GM19035 (cell line): ENCODE data around the gene A3GALT2.

Experiments
- ATAC-seq: cut with Tn5 transposase; IDR thresholded peaks from one replicate; pipeline ENCODE4 v1.9.1; 2021; ENCODE audit not compliant: unreplicated experiment

The A3GALT2 gene

DNA sequence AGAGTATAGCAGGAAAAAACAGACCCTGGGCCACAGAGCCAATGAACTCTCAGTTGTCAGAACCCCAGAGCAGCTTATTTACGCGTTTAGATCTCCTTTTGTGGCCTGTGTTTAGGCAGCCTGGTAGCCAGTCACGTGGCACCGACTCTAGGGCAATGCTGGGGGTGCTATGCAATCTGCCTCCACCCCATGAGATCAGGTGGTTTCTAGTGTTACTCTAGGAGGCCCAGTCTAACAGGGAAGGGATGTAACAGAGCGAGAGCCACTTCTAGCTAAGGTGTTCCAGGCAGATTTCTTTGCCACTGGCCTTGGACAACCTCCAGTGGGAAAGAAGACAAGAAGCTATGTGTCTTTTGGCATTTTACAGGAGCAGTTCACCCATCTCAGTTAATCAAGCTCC, 12.0 kb upstream of the A3GALT2 start:
- ATAC-seq: no peak

DNA sequence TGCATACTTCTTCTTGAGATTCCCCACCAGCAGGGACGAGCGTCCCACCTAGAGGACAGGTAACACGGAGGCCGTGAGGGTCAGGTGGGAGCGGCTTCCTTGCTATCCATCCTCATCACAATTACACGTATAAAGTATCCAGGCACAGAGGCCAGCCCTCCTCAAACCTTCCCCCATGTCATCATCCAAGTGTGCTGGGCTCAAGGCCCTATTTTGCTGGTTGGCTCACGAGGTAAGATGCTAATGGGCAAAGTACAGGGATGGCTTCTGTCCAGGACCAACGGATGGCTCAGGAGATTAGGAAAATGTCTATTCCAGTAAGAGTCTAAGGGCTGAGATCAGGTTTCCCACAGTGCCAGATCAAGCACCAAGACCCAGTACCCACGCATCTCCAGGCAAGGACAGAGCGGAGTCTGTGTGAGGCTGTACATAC, 11.5 kb upstream of the A3GALT2 start:
- no peak for ATAC-seq

DNA sequence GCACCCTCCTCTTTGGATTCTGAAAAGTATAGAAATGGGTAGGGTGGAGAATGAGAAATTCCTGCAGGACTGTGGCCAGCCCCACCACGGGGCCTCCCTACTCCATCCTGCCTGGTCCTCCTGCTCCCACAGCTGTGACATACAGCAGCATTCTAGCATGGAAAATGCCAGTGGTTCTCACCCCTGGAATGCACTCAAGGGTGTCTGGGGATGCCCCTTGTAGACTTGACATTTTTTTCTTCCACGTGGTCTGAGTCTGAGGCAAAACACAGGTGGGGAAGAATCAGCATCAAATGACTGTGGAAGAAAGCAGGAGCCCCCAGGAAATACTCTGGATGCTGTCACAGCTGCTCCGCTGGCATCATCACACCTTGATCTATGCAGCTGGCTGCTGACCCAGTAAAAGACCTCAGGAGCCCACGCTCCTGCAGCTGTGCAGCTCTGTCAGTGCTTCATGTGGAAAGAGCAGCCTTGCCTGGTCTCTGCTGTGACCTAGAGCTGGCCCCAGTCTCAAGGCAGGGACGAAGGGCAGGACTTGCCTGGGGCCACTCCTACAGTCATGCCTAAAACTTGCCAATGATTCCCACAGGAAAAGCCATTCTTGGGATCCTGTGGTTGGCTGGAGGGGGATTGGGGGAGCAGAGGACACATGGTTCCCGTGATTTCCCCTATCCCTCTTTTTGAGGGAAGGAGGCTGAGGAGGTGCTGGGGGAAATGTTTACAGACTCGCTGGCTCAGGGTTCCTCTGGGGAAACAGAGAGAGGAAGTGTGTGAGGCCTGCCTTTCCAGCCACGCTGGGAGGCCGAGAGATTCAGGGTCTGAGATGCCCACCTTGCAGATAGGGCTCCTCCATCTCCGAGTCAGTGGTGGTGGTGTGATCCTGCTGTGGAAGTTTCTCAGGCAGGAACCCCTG, 10.8 kb upstream of the A3GALT2 start:
- ATAC-seq: no peak

DNA sequence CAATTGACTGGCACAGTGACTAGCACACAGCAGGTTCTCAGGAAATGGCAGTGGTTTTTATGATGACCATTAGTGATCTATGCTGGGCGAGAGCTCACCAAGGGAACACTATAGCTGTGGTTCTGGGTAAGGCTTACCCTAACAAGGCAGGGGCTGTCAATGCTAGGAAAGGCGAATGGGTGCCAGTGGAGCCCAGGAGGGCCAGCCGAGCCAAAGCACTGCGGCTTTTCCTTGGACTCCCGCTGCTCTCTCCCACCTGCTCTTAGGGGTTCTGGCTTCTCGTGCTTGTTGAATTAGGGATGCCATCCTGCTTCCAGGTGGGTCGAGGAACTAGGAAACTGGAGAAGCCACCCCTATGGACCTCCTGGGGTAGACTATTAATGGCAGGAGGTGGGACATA, 10.0 kb upstream of the A3GALT2 start:
- no peak for ATAC-seq

DNA sequence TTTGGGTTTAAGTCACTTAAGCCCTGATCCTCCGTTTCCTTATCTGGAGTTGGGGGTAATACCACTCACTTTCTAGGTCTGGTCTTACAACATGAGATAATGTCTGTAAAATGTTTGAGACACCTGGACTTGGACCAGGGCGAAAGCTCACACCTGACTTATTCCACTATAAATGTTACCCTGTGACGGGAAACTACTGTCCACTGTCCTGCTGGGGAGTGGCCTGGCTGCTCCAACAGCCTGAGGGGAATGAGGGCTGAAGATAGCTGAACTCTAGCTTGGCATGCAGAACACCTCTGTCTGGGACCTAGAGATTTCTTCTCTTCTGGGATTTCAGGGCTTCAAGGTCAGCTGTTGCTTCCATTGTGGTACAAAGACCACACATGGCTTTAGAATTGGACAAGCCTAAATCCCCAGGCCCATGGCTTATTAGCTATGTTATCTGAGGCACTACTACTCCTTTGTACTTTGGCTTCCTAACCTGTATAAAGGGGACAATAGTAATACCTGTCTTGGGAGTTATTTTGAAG, 9.5 kb upstream of the A3GALT2 start:
- no peak for ATAC-seq

DNA sequence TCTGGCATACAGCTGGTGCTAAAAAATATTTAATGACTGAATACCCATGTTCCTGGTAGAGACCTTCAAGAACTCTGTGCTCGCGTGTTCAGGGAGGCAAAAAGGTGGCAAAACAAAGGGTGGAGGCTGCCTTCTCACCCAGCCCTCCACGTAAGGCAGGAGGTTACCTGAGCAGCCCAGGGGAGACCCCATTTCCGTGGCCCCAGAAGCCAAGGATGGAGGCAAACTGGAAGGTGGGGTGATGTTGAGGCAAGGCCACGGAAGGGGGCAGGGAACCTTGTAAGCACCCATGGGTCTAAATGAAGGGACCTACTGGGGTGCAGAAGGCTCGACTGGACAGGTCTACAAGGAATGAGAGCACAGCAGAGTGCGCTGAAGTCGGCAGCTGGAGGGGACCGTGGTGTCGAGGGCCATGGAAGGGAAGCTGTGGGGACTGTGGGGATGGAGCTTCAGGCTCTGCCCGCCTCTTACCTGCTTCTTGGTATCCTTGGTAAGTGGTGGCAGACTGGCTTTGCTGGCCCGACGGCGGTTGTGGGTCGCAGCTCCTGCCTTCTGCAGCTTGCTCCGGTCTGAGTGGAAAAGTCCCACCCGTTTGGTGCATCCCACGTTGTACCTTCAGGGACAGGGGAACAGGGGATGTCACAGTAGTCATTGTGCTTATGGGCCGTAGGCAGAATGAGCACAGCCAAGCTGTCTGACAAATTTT, 8.9 kb upstream of the A3GALT2 start:
- no peak for ATAC-seq

DNA sequence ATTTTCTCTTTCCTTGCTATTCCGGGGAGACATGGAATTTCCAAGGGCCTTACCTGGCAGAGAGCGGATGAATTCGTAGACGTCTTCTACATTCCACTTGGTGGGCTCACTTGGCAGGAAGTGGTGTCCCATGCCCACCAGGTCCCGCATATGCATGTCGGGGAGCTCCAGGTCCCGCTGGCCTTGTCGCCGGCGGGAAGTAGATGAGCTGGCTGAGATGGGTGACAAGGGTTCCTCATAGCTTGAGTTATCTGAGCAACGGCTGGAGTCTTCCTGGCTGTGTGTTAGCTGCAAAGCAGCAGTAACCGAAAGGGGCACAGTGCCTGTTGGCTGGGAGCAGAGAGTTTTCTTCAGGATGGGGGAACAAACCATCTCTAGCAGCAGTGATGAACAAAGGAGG, 7.9 kb upstream of the A3GALT2 start:
- no peak for ATAC-seq

DNA sequence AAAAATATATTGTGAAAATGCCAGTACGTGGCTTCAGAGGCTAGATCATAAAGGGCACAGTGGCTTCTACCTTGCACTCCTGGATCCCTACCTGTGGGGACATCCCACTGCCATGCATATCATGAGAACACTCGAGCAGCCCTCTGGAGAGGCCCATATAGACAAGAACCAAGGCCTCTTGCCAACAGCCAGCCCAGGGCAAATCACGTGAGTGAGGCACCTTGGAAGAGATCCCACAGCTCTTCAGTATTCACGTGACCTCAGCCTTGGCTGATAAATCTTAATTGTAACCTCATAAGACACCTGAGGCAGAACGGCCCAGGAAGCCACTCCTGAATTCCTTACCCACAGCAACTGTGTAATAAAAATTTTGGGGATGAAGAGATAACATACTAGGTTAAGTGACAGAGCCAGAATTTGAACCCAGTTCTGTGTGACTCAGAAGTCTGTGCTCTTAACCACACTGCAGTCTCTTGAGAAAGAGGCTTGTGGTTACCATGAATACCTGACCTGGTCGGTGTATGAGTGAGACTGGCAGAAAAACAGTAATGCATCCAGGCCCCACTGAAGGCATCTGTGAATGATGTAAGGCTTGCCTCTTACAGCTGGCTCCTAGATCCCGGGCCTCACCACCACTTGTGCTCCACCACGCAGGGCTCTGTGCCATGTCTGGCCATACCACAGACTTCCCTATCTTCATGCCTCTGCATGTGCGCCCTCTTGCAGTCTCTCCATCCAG, 6.9 kb upstream of the A3GALT2 start:
- ATAC-seq: no peak

DNA sequence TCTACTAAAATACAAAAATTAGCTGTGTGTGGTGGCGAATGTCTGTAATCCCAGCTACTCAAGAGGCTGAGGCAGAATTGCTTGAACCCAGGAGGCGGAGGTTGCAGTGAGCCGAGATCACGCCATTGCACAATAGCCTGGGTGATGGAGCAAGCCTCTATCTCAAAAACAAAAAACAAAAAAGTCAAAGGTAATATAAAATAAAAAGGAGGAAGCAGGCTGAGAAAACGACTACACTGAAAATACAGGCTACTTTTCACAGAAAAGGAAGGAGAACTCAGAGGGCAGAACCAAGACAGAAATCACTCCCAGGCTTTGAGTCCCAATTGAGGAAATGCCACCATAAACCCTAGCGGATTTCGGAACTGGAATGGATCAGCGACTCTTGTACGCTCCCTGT, 5.9 kb upstream of the A3GALT2 start:
- no peak for ATAC-seq

DNA sequence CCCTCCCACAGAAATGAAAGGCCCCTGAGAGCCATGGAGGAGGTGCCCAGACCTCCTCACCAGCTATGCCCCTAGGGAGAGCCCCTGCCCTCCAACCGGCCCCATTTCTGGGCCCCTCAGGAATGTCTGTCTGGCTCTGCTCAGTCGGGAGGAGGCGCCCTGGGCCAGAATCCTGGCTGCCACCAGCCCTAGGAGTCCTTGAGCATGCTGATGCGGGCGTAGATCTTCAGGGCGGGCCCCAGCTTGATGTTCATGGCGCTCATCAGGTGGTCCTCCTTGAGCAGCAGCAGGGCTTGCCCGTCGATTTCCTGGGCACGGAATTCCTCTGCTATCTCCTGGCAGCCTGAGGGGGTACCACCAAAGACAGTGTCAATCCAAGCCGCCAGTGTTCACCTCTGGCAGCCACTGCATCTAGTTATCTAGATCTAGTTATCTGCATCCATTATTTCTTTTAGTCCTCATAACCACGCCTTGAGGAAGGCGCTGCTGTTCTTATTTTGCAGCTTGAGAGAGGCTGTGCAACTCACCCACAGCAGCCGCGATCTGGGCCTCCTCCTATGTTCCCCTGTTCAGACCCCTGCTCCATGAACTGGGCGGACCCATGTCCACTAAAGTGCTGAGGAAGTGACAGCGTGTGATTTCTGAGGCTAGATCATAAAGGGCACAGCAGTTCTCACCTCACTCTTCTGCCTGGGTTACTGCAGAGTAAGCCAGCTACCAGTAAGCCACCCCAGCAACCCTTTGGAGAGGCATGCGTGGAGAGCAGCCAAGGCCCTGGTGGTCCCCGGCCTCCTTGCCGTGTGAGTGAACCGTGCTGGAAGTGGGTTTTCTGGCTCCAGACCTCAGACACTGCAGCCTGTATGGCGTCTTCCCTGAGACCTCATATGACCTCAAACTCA, 4.0 kb upstream of the A3GALT2 start:
- ATAC-seq: no peak

DNA sequence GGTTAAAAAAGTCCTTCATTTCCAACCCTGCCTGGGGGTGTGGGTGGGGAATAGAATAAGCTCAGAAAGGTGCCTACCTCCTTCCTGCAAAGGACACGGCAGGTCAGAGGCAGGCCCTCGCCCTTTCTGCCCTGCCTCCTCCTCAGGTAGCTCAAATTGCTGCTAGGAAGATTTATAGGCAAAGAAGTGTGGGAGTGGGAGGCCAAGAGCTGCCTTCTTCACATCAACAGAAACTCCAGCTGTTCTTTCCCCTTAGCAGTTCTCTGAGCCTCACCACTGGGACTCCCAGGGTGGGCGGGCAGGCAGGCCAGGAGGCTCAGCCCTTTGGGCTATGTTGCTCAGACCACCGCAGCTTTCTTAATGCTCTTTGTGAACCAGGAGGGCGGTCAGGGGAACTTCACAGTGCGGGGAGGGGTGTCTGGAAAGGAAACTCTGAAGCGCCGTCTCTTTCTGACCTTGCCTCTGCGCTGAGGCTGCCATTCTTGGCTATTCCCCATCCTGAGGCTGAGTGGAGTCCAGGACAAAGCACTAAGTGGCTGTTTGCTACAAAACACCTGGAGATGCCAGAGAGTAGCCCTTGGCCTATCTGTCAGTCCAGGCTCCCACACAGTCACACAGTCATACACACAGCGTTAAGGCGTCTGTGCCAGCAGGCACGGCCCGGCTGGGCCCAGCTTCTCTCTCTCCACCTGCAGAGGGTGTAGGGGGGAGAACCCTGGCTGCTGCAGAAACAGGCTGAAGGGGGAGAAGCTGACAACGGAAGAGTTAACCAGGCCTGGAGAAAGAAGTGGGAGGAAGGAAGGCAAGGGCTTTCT, 3.0 kb upstream of the A3GALT2 start:
- no peak for ATAC-seq

DNA sequence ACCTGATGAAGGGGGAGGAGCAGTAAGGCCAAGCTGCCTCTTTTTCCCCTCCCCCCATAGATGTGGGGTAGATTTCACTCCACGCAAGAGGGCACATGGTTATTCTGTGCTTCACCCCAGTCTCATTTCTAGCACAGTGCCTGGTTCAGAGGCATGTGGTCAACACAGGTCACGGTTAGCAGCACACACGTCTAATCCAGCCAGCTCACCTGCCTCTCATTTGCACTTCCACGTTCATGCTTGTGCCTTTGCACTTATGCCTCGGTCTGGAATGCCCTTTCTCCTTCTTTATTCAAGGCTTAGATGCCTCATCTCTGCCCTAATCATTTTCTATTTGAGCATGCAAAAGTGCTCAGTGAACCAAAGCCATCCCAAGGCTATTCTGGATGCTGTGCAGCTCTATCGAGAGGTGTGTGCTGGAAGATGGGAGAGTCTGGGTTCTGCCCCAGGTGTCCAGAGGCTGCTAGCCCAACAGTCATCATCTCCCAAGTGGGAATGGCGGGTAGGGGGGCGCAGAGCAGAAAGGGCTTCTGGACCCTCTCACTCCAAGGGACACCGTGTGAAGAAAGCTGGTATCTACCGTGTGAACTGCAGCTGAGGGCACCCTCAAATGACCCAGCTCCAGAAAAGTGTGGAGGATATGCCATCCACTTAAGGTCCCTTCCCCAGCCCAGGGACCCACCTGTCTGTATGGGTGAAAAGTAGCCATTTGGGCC, 2.1 kb upstream of the A3GALT2 start:
- ATAC-seq: no peak

DNA sequence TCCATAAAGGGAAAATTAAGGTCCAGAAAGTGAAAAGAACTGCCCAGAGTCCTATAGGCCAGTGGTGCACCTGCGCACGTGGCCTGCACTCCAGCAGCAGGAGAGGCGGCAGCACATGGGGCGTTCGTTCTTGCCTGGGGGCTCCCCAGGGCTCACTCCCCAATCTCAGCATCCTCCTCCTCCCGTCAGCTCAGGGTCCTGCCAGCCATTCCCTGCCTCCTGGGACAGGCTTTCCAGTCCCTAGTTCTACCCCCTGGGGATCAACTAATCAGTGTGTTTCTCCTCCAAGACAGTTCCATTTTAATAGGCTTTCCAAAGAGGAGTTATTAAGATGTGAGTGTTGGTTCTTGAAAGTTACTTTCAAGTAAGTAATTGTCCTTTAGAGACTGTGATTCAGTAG, 1.2 kb upstream of the A3GALT2 start:
- ATAC-seq: no peak

DNA sequence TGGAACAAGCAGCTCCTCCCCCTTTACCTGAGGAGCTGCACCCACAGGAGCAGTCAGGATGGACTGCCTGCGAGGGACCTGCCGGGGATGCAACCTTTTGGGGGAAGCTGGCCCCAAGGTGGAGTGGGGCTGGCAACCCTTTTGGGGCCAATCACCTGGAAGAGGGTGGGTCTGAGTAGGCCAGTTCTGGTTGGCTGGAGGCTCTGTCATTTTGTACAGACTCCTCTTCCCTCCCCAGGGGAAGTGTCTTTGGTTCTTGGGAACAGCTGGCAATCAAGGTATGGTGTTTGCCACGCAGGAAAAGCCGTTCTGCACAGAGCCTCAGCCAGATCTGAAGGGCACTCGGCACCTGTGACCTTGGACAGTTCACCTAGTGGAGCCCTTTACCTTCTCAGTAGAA, 280 bp upstream of the A3GALT2 start:
- ATAC-seq: no peak

DNA sequence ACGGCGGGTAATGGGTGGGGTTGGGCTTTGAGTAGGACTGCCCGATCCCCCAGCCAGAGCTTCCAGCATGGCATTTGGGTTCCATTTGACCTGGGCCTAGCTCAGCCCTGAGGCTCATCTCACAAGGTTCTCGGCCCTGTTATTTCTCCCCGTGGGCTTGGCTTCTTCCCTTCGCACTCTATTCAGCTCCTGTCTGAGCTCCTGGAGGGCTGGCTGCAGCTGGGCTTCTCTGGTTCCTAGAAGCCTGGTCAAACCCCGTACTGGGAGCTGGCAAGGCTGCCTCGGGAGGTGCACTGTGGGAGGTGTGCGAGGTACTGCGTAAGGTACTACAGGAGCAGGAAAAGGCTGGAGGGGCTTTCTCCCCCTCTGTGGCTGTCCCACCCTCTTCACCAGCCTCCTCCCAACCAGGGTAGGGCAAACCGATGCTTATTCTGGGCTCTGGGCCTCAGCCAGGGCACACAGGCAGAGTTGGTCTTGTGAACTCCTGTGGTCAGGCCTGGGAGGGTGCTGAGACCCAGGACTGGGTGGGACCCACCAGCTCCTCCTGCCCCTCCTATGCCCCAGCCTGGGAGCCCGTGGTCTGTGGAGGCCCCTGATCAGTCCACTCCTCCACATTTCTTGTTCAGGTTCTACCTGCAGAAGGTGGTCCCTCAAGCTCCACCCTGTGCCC, 814 bp downstream of the A3GALT2 start:
- no peak for ATAC-seq

DNA sequence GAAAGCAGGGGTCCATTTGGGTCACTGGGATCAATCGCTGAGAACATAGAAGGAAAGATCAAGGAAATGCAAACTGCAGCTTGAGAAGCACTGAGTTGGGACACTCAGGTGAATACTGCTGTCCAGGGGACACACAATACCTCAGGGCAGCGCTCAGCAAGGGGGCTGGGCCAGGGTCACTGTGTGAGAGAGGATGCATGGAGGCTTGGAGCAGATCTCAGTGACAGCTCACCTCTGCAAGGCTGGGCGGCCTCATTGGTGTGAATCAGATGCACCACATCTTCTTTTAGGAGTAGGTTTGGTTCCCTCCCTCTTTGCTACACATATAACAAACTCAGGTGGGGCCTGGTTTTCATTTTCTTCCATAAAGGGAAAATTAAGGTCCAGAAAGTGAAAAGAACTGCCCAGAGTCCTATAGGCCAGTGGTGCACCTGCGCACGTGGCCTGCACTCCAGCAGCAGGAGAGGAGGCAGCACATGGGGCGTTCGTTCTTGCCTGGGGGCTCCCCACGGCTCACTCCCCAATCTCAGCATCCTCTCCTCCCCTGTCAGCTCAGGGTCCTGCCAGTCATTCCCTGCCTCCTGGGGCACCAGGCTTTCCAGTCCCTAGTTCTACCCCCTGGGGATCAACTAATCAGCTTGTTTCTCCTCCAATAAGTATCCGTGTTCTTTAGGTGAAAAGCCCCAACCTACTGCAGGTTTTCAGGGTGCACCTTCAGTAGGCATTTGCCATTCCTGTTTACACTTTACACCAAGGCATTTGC, 1.5 kb downstream of the A3GALT2 start:
- no peak for ATAC-seq

DNA sequence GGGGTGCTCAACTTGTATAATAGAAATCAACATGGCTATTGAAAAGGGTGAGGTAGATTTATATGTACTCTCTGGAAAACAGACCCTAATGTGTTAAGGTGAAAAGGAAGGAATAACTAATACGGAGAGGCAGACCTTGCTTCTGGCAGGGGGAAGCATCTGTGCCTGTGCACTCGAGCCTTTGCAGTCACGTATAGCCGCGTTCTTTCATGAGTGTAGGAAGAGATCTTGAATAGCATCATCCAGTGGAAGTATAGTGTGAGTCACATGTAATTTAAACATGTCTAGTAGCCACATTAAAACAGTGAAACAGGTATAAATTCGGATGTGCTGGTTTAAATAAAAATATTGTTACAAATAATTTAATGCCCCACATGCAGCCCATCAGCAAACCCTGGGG, 3.0 kb downstream of the A3GALT2 start:
- no peak for ATAC-seq

DNA sequence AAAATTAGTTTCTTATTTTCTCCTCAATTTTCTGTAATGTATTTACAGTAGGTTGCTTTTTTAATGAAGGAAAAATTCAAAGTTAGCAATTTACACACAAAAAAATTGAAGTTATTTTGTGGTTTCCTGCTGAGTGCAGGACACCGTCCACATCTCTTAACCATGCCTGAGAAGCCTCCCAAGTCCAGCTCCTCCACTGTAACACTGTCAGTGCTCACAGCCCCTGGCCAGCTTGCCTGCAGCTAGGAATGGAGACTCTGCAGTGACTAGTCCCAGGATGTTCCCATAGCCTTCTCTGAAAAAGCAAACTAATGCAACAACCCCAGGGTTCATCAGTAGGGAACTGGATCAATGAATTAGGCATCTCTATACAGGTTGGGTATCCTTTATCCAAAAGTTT, 3.5 kb downstream of the A3GALT2 start:
- ATAC-seq: no peak
